ENCODE measurements around the gene NDUFA13. TPM values are rescaled to one million over a fixed set of nuclear protein-coding genes. Genes with fewer than 3 reads are reported as not detected.
A peak's percentile ranks its signal among the peaks of the same experiment; 100 is the strongest.

NDUFA13 gene
- total RNA-seq, 1 experiment from 2014 or later = 339 TPM

GRCh38 chr19:19514881-19515641 is 964 bp upstream of the NDUFA13 start, which contains the start of gene TSSK6:
Gene TSSK6 (minus strand): TSS chr19:19515548. CDS start chr19:19515427, 121 bp downstream.
- Histone ChIP-seq H3K9me2 (ENCODE audit: insufficient read depth) (no peaks in the 10 kb centered on the region), H3K27ac (ENCODE audit: low read depth, low read length) (peak within 1 kb of the TSS; percentile 88), H4K20me1 (ENCODE audit: insufficient read depth) (no peaks in the 10 kb centered on the region), H3K79me2 (ENCODE audit: insufficient read depth, low read length) (peaks cover 39% of the 10 kb centered on the region), H2AFZ (ENCODE audit: low read depth, low read length, poor library complexity, severe bottlenecking) (no peak within 1 kb of the TSS), H3K4me2 (ENCODE audit: low read length) (peak within 1 kb of the TSS; percentile 89), H3K4me3 (replicated peaks in 1 of 2; ENCODE audit: low read depth in 1 of 2, low read length in 2 of 2) (peak within 1 kb of the TSS; percentile 69 to 98), H3K9ac (ENCODE audit: low read length) (peak within 1 kb of the TSS; percentile 89), H3K9me3 (ENCODE audit: control insufficient read depth in 1 of 2, insufficient read depth in 1 of 2, low read depth in 1 of 2, low read length in 2 of 2) (no peaks in the 10 kb centered on the region), H3K27me3 (ENCODE audit: insufficient read depth, low read length) (no peaks in the 10 kb centered on the region), H3K4me1 (ENCODE audit: control insufficient read depth in 1 of 2, insufficient read depth in 2 of 2, low read length in 2 of 2) (peaks cover 7 to 24% of the 10 kb centered on the region in 2 experiments), H3K36me3 (ENCODE audit: control insufficient read depth in 1 of 2, insufficient read depth in 2 of 2, low read length in 2 of 2) (peaks cover 5 to 10% of the 10 kb centered on the region in 2 experiments; a peak in 3 of 4 replicates)
- ATAC-seq = peak; percentile 1; the same call in 1 of the 2 replicates
- RAD21 ChIA-PET (ENCODE audit: low non-redundant PET in 1 of 2, low total read pairs in 2 of 2, uncharacterized antibody in 2 of 2, unreplicated experiment in 2 of 2) = no interaction called here
- POLR2A ChIA-PET = interaction anchor here (1.5 kb wide), 1 partner anchor 110 kb away, joined by 4 read pairs; the partner anchor contains the start of gene GATAD2A
- BruUV-seq (replicated peaks) = no TSS peak
- CTCF ChIA-PET = interaction anchor here (1.6 kb wide), 1 partner anchor 17 kb away, joined by 4 read pairs; no protein-coding TSS in a partner anchor
- intact Hi-C loops (cut with micrococcal nuclease) = no loop called here
- TF ChIP-seq CEBPB (IDR thresholded peaks at IDR 0.05; ENCODE audit: low read depth) = no peak
- no peak for TF ChIP-seq SP1 (IDR thresholded peaks at IDR 0.05; ENCODE audit: low read depth)
- no peak for TF ChIP-seq POLR2A (IDR thresholded peaks at IDR 0.05; ENCODE audit: borderline replicate concordance, extremely low read depth, insufficient read depth, insufficient read length)
- TF ChIP-seq EZH2phosphoT487 (IDR thresholded peaks at IDR 0.05; ENCODE audit: borderline replicate concordance) = no peak
- no peak for TF ChIP-seq FOSL1 (IDR thresholded peaks at IDR 0.05; ENCODE audit: low read depth)
- TF ChIP-seq EZH2 (IDR thresholded peaks at IDR 0.05) = no peak
- TF ChIP-seq REST (IDR thresholded peaks at IDR 0.05; ENCODE audit: low read depth) = no peak
- TF ChIP-seq ELF1 (IDR thresholded peaks at IDR 0.05; ENCODE audit: borderline replicate concordance, low read depth) = no peak
- no peak for TF ChIP-seq SIN3A (IDR thresholded peaks at IDR 0.05; ENCODE audit: low read depth)
- TF ChIP-seq ZNF274 (IDR thresholded peaks at IDR 0.05; ENCODE audit: low read depth, low read length) = no peak
- no peak for TF ChIP-seq JUND (IDR thresholded peaks at IDR 0.05)
- no peak for TF ChIP-seq MAX (IDR thresholded peaks at IDR 0.05)
- DNase-seq (ENCODE audit: low read depth, low spot score) = no peak

All from HCT116 (cell line).